Neutrophil (primary cell): ENCODE measurements around the gene GPR15.
"Not testable (repeated sequence)": the region's sequence is repeated elsewhere in the genome, so short reads cannot be mapped to it uniquely, and the experiment has no call there.

Experiments used
- H3K27ac ChIP-seq: fragments of 200-600 bp; sonication (generic); 2 replicates; pipeline ENCODE4 v1.5.1; 2016; ENCODE audit warnings: mild to moderate bottlenecking, moderate library complexity
- H3K27me3 ChIP-seq: fragments of 200-600 bp; sonication (generic); 2 replicates; pipeline ENCODE4 v1.6.0; 2016; ENCODE audit warnings: mild to moderate bottlenecking
- H3K36me3 ChIP-seq: fragments of 200-600 bp; sonication (generic); 2 replicates; pipeline ENCODE4 v1.5.1; 2017
- H3K4me1 ChIP-seq, 2 experiments: fragments of 200-600 bp in 1 of 2; sonication (generic) in 1 of 2; 1 replicate in 1 of 2; 2 replicates in 1 of 2; pipeline versions ENCODE4 v1.5.1 to v1.6.1; 2013 to 2016; ENCODE audit warnings: low read depth in 1 of 2, low read length in 1 of 2, mild to moderate bottlenecking in 1 of 2, moderate library complexity in 1 of 2; ENCODE audit not compliant: control insufficient read depth in 1 of 2, insufficient read depth in 1 of 2
- H3K4me3 ChIP-seq, 2 experiments: fragments of 200-600 bp in 1 of 2; sonication (generic) in 1 of 2; 1 replicate in 1 of 2; 2 replicates in 1 of 2; pipeline ENCODE4 v1.5.1; 2013 to 2016; ENCODE audit warnings: low read depth in 1 of 2, low read length in 1 of 2, mild to moderate bottlenecking in 1 of 2, moderate library complexity in 1 of 2
- H3K9me3 ChIP-seq: fragments of 200-600 bp; sonication (generic); 2 replicates; pipeline ENCODE4 v1.5.1; 2016
- TF ChIP-seq, protein P1 (sequence below): fragments of 200-600 bp; sonication (generic); IDR thresholded peaks from 2 replicates; pipeline ENCODE4 v1.5.1; 2016; ENCODE audit warnings: antibody characterized with exemption

GPR15 gene

GRCh38 chr3:98558100-98558827 is 26.5 kb downstream of the GPR15 start:
- no peak overlapping the region for H3K27ac ChIP-seq
- TF ChIP-seq, protein P1, sequence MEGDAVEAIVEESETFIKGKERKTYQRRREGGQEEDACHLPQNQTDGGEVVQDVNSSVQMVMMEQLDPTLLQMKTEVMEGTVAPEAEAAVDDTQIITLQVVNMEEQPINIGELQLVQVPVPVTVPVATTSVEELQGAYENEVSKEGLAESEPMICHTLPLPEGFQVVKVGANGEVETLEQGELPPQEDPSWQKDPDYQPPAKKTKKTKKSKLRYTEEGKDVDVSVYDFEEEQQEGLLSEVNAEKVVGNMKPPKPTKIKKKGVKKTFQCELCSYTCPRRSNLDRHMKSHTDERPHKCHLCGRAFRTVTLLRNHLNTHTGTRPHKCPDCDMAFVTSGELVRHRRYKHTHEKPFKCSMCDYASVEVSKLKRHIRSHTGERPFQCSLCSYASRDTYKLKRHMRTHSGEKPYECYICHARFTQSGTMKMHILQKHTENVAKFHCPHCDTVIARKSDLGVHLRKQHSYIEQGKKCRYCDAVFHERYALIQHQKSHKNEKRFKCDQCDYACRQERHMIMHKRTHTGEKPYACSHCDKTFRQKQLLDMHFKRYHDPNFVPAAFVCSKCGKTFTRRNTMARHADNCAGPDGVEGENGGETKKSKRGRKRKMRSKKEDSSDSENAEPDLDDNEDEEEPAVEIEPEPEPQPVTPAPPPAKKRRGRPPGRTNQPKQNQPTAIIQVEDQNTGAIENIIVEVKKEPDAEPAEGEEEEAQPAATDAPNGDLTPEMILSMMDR: no peak

GRCh38 chr3:98559769-98560168 is 28.0 kb downstream of the GPR15 start:
- not testable (repeated sequence) for H3K9me3 ChIP-seq, H3K36me3 ChIP-seq, H3K4me3 ChIP-seq, H3K27me3 ChIP-seq, H3K27ac ChIP-seq, H3K4me1 ChIP-seq

More at GRCh38 chr3:98558100-98558827, 26.5 kb downstream of the GPR15 start:
- H3K27me3 ChIP-seq: no peaks in the 10 kb centered on the region
- no peaks in the 10 kb centered on the region for H3K36me3 ChIP-seq
- no peak overlapping the region for H3K4me3 ChIP-seq
- H3K4me1 ChIP-seq: peaks cover 0 to 2% of the 10 kb centered on the region in 2 experiments
- H3K9me3 ChIP-seq: no peaks in the 10 kb centered on the region

DNA sequence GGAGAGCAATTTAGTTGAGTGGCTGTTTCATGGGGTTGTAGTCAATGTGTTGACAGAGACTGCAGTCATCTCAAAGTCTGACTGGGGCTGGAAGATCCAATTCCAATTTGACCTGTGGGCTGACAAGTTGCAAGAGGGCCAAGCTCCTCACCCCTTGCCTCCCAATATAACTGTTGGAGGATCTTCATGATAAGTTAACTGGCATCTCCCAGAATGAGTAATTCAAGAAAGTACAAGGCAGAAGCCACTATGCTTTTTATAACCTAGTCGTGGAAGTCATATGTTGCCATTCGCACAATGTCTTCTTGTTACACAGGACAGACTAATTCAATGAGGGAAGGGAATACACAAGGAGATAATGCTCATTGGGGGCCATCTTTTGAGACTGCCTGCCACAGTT is 29.1 kb downstream of the GPR15 start:
- peaks cover 6 to 9% of the 10 kb centered on the region in 2 experiments for H3K4me1 ChIP-seq
- H3K27ac ChIP-seq: no peak overlapping the region
- H3K27me3 ChIP-seq: no peaks in the 10 kb centered on the region
- no peaks in the 10 kb centered on the region for H3K9me3 ChIP-seq
- no peak overlapping the region for H3K4me3 ChIP-seq
- H3K36me3 ChIP-seq: no peaks in the 10 kb centered on the region
- TF ChIP-seq, protein P1: no peak

- Histone ChIP-seq H3K27ac (no peak overlapping the region), H3K36me3 (no peaks in the 10 kb centered on the region), H3K27me3 (no peaks in the 10 kb centered on the region), H3K4me3 (no peak overlapping the region), H3K4me1 (peaks cover 6 to 9% of the 10 kb centered on the region in 2 experiments), H3K9me3 (no peaks in the 10 kb centered on the region)
- TF ChIP-seq, protein P1: no peak
These were observed 30.1 kb downstream of the GPR15 start for GRCh38 chr3:98561727-98562521.

DNA sequence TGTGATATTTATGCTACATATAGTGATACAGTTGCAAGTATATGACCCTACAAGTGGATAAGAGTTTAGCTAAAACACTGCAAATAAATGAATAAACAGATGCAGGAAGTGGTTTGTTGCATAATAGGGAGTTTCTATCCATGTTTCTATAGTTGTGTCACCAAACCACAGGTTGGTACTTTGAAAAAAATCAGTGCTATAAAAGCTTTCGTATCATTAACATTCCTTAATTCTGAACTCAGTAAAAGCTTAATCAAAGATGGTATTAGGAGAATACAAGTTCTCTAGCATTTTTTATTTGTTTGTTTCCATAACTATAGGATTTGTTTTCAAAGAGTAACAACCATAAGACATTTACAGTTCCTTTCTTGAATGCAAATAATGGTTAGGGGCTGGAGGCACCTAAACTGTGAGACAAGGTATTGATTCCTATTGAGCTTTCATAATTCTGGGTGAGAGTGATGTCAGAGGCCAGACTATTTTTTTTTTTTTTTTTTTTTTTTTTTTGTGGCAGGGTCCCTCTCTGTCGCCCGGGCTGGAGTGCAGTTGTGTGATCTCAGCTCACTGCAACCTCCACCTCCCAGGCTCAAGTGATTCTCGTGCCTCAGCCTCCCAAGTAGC is 32.0 kb downstream of the GPR15 start:
- Histone ChIP-seq H3K4me3 (no peak overlapping the region), H3K9me3 (no peaks in the 10 kb centered on the region), H3K36me3 (no peaks in the 10 kb centered on the region), H3K27ac (no peak overlapping the region), H3K4me1 (peaks cover 6 to 9% of the 10 kb centered on the region in 2 experiments), H3K27me3 (no peaks in the 10 kb centered on the region)
- TF ChIP-seq, protein P1: no peak
